HG03521 (cell line): ENCODE results near the gene PNMA8C.
"Not testable (repeated sequence)": the region's sequence is repeated elsewhere in the genome, so short reads cannot be mapped to it uniquely, and the experiment has no call there.

Experiments
- ATAC-seq: cut with Tn5 transposase; IDR thresholded peaks from one replicate; pipeline ENCODE4 v1.9.1; 2021; ENCODE audit warnings: mild to moderate bottlenecking, moderate library complexity; ENCODE audit not compliant: unreplicated experiment

Gene PNMA8C

GRCh38 chr19:46447824-46448223 lies 19.1 kb upstream of the PNMA8C start:
- ATAC-seq: no peak

- no peak for ATAC-seq
Measured at GRCh38 chr19:46447006-46447405, 18.3 kb upstream of the PNMA8C start.

GRCh38 chr19:46446021-46446420 lies 17.3 kb upstream of the PNMA8C start:
- no peak for ATAC-seq

GRCh38 chr19:46442808-46443450 lies 14.2 kb upstream of the PNMA8C start:
- no peak for ATAC-seq

GRCh38 chr19:46441866-46442265 lies 13.1 kb upstream of the PNMA8C start:
- no peak for ATAC-seq

GRCh38 chr19:46435689-46436088 lies 7.0 kb upstream of the PNMA8C start:
- not testable (repeated sequence) for ATAC-seq

GRCh38 chr19:46435009-46435408 lies 6.3 kb upstream of the PNMA8C start:
- ATAC-seq: no peak

- not testable (repeated sequence) for ATAC-seq
Measured at GRCh38 chr19:46433470-46433869, 4.7 kb upstream of the PNMA8C start.

GRCh38 chr19:46431824-46432223 lies 3.1 kb upstream of the PNMA8C start:
- ATAC-seq: no peak

- no peak for ATAC-seq
Measured at GRCh38 chr19:46429999-46430398, 1.3 kb upstream of the PNMA8C start.

GRCh38 chr19:46427518-46428045 lies 1.2 kb downstream of the PNMA8C start:
- no peak for ATAC-seq

GRCh38 chr19:46426506-46427162 lies 2.1 kb downstream of the PNMA8C start:
- ATAC-seq: no peak

GRCh38 chr19:46426035-46426505 lies 2.7 kb downstream of the PNMA8C start:
- ATAC-seq: no peak

GRCh38 chr19:46423188-46423587 lies 5.5 kb downstream of the PNMA8C start:
- ATAC-seq: no peak

- ATAC-seq: no peak
Measured at GRCh38 chr19:46422344-46422743, 6.4 kb downstream of the PNMA8C start.

GRCh38 chr19:46420056-46420455 lies 8.7 kb downstream of the PNMA8C start:
- ATAC-seq: no peak

GRCh38 chr19:46415804-46416709 lies 12.7 kb downstream of the PNMA8C start:
- not testable (repeated sequence) for ATAC-seq

- ATAC-seq: not testable (repeated sequence)
Measured at GRCh38 chr19:46414899-46415298, 13.8 kb downstream of the PNMA8C start.

GRCh38 chr19:46413262-46414031 lies 15.3 kb downstream of the PNMA8C start, which contains the start of gene CCDC8:
Gene CCDC8 (minus strand): TSS chr19:46413564. CDS start chr19:46412810, 754 bp downstream.
- no peak for ATAC-seq

- ATAC-seq: no peak
Measured at GRCh38 chr19:46412650-46413261, 16.0 kb downstream of the PNMA8C start.
